Right cardiac atrium (tissue), 5 donors: ENCODE data around the gene PCDH12. TPM values are rescaled to one million over a fixed set of nuclear protein-coding genes. Genes with fewer than 3 reads are reported as not detected.
"Not testable (repeated sequence)": the region's sequence is repeated elsewhere in the genome, so short reads cannot be mapped to it uniquely, and the experiment has no call there.

Experiments used
- ATAC-seq, 2 donors: fragments of 200-7000 bp; cut with Tn5 transposase; one replicate each; pipeline versions ENCODE4 v1.8.0 to v1.9.1; 2020; ENCODE audit warnings: moderate library complexity in 2 of 2, mild to moderate bottlenecking in 1 of 2
- DNase-seq, 3 donors: peaks; one replicate each; pipeline ENCODE4 v3.0.0-alpha.2; 2020
- H3K27ac ChIP-seq: one replicate; pipeline ENCODE4 v1.5.1; 2013; ENCODE audit warnings: mild to moderate bottlenecking, low read length, control low read depth, moderate library complexity
- H3K27me3 ChIP-seq: one replicate; pipeline ENCODE4 v1.6.1; 2013; ENCODE audit not compliant: control insufficient read depth, insufficient read depth
- H3K4me1 ChIP-seq: one replicate; pipeline ENCODE4 v1.6.1; 2013; ENCODE audit warnings: low read length; ENCODE audit not compliant: control insufficient read depth, insufficient read depth
- H3K4me3 ChIP-seq: one replicate; pipeline ENCODE4 v1.5.1; 2013; ENCODE audit warnings: low read length, control low read depth
- H3K9me3 ChIP-seq: one replicate; pipeline ENCODE4 v1.6.1; 2013; ENCODE audit warnings: low read length; ENCODE audit not compliant: control insufficient read depth
- WGBS: extraction: QIAGEN DNeasy Blood & Tissue Kit; methylation state at CpG from one replicate; pipeline ENCODE4 v1.1.7; 2013; 5-methylcytosine and 5-hydroxymethylcytosine counted together
- intact Hi-C, 4 donors: fragments of 100-400 bp; cut with DNase I; formaldehyde crosslinking; loops; one replicate each; pipeline versions ENCODE4 v1.11.0 to v1.14.0; 2022 to 2023
- polyA plus RNA-seq: library from polyadenylated mRNA; stranded (reverse); fragments of 200-250 nt; gene quantifications from one replicate; pipeline ENCODE4 v1.2.3, GENCODE V29; 2013
- total RNA-seq, 4 donors: library from RNA; stranded (reverse); fragmentation: NEBNext Ultra II Directional; extraction: Animal tissue kit (Norgen Biotek cat#: 25700); gene quantifications; one replicate each; pipeline ENCODE4 v1.2.1, GENCODE V29; 2021
- donor health status: healthy with polysubstance abuse.
- donor health status: DM: no; HTN: yes; CAD: no.
- donor health status: DM: no; HTN: no; CAD: no.
- donor health status: DM: no; HTN: yes; CAD: no; lungs with severe emphysema.
- donor health status: DM: yes; HTN: yes; CAD: no.

Gene PCDH12
- total and polyA plus RNA-seq, 5 donors, result 3.0 to 7.9 (median 6.4) TPM

- ATAC-seq (peak; percentile 28 to 29), DNase-seq (peak in 1 of 3 donors; percentile 73)
- intact Hi-C loops, result no loop called here
- 42% methylated on average over 6 of the region's 6 CpGs for WGBS
- H3K4me1 ChIP-seq, result peaks cover 11% of the 10 kb centered on the region
- H3K9me3 ChIP-seq, result no peaks in the 10 kb centered on the region
- no peak overlapping the region for H3K4me3 ChIP-seq
- no peaks in the 10 kb centered on the region for H3K27me3 ChIP-seq
- H3K27ac ChIP-seq, result peak overlapping the region; percentile 46
Measured at GRCh38 chr5:141940695-141941271, 17.2 kb downstream of the PCDH12 start.

- no peak overlapping the region for H3K4me3 ChIP-seq
- no peaks in the 10 kb centered on the region for H3K27me3 ChIP-seq
- no peak overlapping the region for H3K27ac ChIP-seq
- H3K4me1 ChIP-seq, result no peaks in the 10 kb centered on the region
- H3K9me3 ChIP-seq, result no peaks in the 10 kb centered on the region
- no peak for DNase-seq
- intact Hi-C loops, result no loop called here
- no peak for ATAC-seq
- WGBS, result 82% methylated on average over 4 of the region's 4 CpGs
Measured at GRCh38 chr5:141935538-141935937, 22.5 kb downstream of the PCDH12 start.

GRCh38 chr5:141934099-141934844 lies 23.7 kb downstream of the PCDH12 start:
- H3K27ac ChIP-seq, result peak overlapping the region; percentile 65
- DNase-seq, result peak; percentile 81 to 92 (median 82)
- WGBS, result 45% methylated on average over 11 of the region's 11 CpGs

GRCh38 chr5:141933151-141933550 lies 24.9 kb downstream of the PCDH12 start:
- no peaks in the 10 kb centered on the region for H3K9me3 ChIP-seq
- ATAC-seq (no peak), DNase-seq (no peak)
- no peak overlapping the region for H3K4me3 ChIP-seq
- intact Hi-C loops, result no loop called here
- no peaks in the 10 kb centered on the region for H3K27me3 ChIP-seq
- H3K27ac ChIP-seq, result no peak overlapping the region
- no peaks in the 10 kb centered on the region for H3K4me1 ChIP-seq
- WGBS, result 91% methylated on average over 7 of the region's 7 CpGs

More at GRCh38 chr5:141934099-141934844, 23.7 kb downstream of the PCDH12 start:
- intact Hi-C loops, result no loop called here
- Histone ChIP-seq H3K27me3 (no peaks in the 10 kb centered on the region), H3K4me1 (no peaks in the 10 kb centered on the region), H3K4me3 (no peak overlapping the region), H3K9me3 (no peaks in the 10 kb centered on the region)
- peak; percentile 77 to 90 for ATAC-seq

- Histone ChIP-seq H3K27ac (no peak overlapping the region), H3K9me3 (no peaks in the 10 kb centered on the region), H3K4me1 (no peaks in the 10 kb centered on the region), H3K27me3 (no peaks in the 10 kb centered on the region), H3K4me3 (no peak overlapping the region)
- ATAC-seq, result no peak
- intact Hi-C loops, result no loop called here
- DNase-seq, result no peak
- 91% methylated on average over 5 of the region's 5 CpGs for WGBS
Measured at GRCh38 chr5:141931694-141932093, 26.3 kb downstream of the PCDH12 start.

- no peaks in the 10 kb centered on the region for H3K27me3 ChIP-seq
- H3K9me3 ChIP-seq, result no peaks in the 10 kb centered on the region
- H3K27ac ChIP-seq, result no peak overlapping the region
- intact Hi-C loops, result no loop called here
- DNase-seq (no peak), ATAC-seq (no peak)
- 93% methylated on average over 19 of the region's 19 CpGs for WGBS
- H3K4me1 ChIP-seq, result no peaks in the 10 kb centered on the region
- no peak overlapping the region for H3K4me3 ChIP-seq
Measured at GRCh38 chr5:141929398-141930058, 28.5 kb downstream of the PCDH12 start.

GRCh38 chr5:141928051-141928450 lies 30.0 kb downstream of the PCDH12 start:
- Histone ChIP-seq H3K4me3 (no peak overlapping the region), H3K27ac (no peak overlapping the region), H3K4me1 (peaks cover 2% of the 10 kb centered on the region), H3K9me3 (no peaks in the 10 kb centered on the region), H3K27me3 (no peaks in the 10 kb centered on the region)
- WGBS, result 64% methylated on average over 8 of the region's 8 CpGs
- intact Hi-C loops, result no loop called here
- ATAC-seq (peak in 1 of 2 donors; percentile 55), DNase-seq (peak in 2 of 3 donors; percentile 37 to 63)

- no peaks in the 10 kb centered on the region for H3K27me3 ChIP-seq
- WGBS, result 68% methylated on average over 2 of the region's 2 CpGs
- peaks cover 2% of the 10 kb centered on the region for H3K4me1 ChIP-seq
- H3K27ac ChIP-seq, result no peak overlapping the region
- ATAC-seq (no peak), DNase-seq (no peak)
- H3K4me3 ChIP-seq, result no peak overlapping the region
- intact Hi-C loops, result no loop called here
- H3K9me3 ChIP-seq, result no peaks in the 10 kb centered on the region
Measured at GRCh38 chr5:141926434-141926833, 31.6 kb downstream of the PCDH12 start.

- WGBS, result under 1% methylated on average over 53 of the region's 53 CpGs
- Histone ChIP-seq H3K4me3 (peak within 1 kb of the TSS; percentile 50), H3K4me1 (peaks cover 2% of the 10 kb centered on the region), H3K27me3 (no peaks in the 10 kb centered on the region), H3K9me3 (no peaks in the 10 kb centered on the region), H3K27ac (peak within 1 kb of the TSS; percentile 89)
- DNase-seq, result peak; percentile 96 to 98 (median 98)
- intact Hi-C loops, result loop anchor here in 1 of 4 donors (5.0 kb wide), 1 partner anchor 34 kb away; the partner anchor contains the start of gene PCDH12
- peak; percentile 98 for ATAC-seq
Measured at GRCh38 chr5:141923448-141924313, 34.3 kb downstream of the PCDH12 start, which contains the start of gene DELE1. TSS of gene DELE1 (plus strand) at chr5:141923871. CDS start at chr5:141923942, 71 bp downstream.

- 59% methylated on average over 28 of the region's 28 CpGs for WGBS
- peak overlapping the region; percentile 50 for H3K4me3 ChIP-seq
- intact Hi-C loops, result loop anchor here in 1 of 4 donors (5.0 kb wide), 1 partner anchor 34 kb away; the partner anchor contains the start of gene PCDH12
- not testable (repeated sequence) for H3K27me3 ChIP-seq, H3K4me1 ChIP-seq, H3K9me3 ChIP-seq, ATAC-seq, DNase-seq
- peak overlapping the region; percentile 89 for H3K27ac ChIP-seq
Measured at GRCh38 chr5:141922827-141923447, 35.1 kb downstream of the PCDH12 start.
